SK-N-SH (cell line): ENCODE results near the gene PRM1. TPM values are rescaled to one million over a fixed set of nuclear protein-coding genes. Genes with fewer than 3 reads are reported as not detected.

Source experiments
- CTCF ChIA-PET: fragments of 300-600, 350-600 bp; formaldehyde crosslinking; extraction: SDS; loops from one replicate; lab custom pipeline; 2021; lab: Yijun Ruan, JAX
- POLR2A ChIA-PET: fragments of 350-600 bp; sonication (Branson Sonifier 250); formaldehyde crosslinking; extraction: SDS; loops from one replicate; lab custom pipeline; 2020; ENCODE audit warnings: antibody characterized with exemption, inconsistent platforms; lab: Yijun Ruan, JAX
- DNase-seq: peaks from one replicate; pipeline ENCODE4 v3.0.0; 2012
- H2AFZ ChIP-seq: fragments of 200-600 bp; sonication (generic); 2 replicates; pipeline ENCODE4 v1.8.1; 2016; ENCODE audit warnings: antibody characterized with exemption, mild to moderate bottlenecking, low read depth
- H3F3A ChIP-seq: fragments of 200-600 bp; sonication (generic); replicated peaks from 2 replicates; pipeline ENCODE3; 2016; ENCODE audit warnings: antibody characterized with exemption, mild to moderate bottlenecking; ENCODE audit not compliant: insufficient read depth
- H3K27ac ChIP-seq, 2 experiments: fragments of 200-500 bp in 1 of 2; fragments of 200-600 bp in 1 of 2; sonication (Bioruptor generic) in 1 of 2; sonication (generic), shearing (Covaris generic) in 1 of 2; 2 replicates each; pipeline versions ENCODE4 v1.5.1 to v1.6.1; 2014 to 2016; ENCODE audit warnings: low read depth in 2 of 2, inconsistent platforms in 1 of 2, low read length in 1 of 2, mild to moderate bottlenecking in 1 of 2, mixed read lengths in 1 of 2
- H3K27me3 ChIP-seq: fragments of 200-600 bp; sonication (generic), shearing (Covaris generic); 2 replicates; pipeline ENCODE4 v1.6.1; 2016; ENCODE audit warnings: mixed run types; ENCODE audit not compliant: insufficient read depth
- H3K36me3 ChIP-seq, 2 experiments: fragments of 200-500 bp in 1 of 2; fragments of 200-600 bp in 1 of 2; sonication (Bioruptor generic) in 1 of 2; sonication (generic) in 1 of 2; replicated peaks in 1 of 2; 2 replicates each; pipeline versions ENCODE3 to v1.5.1; 2014 to 2016; ENCODE audit warnings: low read length in 1 of 2, mild to moderate bottlenecking in 1 of 2; ENCODE audit not compliant: insufficient read depth in 2 of 2, control insufficient read depth in 1 of 2
- H3K4me1 ChIP-seq, 2 experiments: fragments of 200-500 bp in 1 of 2; fragments of 200-600 bp in 1 of 2; sonication (Bioruptor generic) in 1 of 2; sonication (generic), shearing (Covaris generic) in 1 of 2; 2 replicates each; pipeline versions ENCODE4 v1.5.1 to v1.6.1; 2014 to 2016; ENCODE audit warnings: low read depth in 1 of 2, low read length in 1 of 2, mixed run types in 1 of 2; ENCODE audit not compliant: insufficient read depth in 2 of 2, control insufficient read depth in 1 of 2
- H3K4me2 ChIP-seq: fragments of 200-600 bp; sonication (generic), shearing (Covaris generic); 2 replicates; pipeline ENCODE4 v1.6.1; 2017; ENCODE audit warnings: mixed run types
- H3K4me3 ChIP-seq, 2 experiments: fragments of 200-500 bp in 1 of 2; fragments of 200-600 bp in 1 of 2; sonication (Bioruptor generic) in 1 of 2; sonication (generic), shearing (Covaris generic) in 1 of 2; 2 replicates each; pipeline versions ENCODE4 v1.5.1 to v1.8.1; 2014 to 2016; ENCODE audit warnings: low read depth in 2 of 2, inconsistent platforms in 1 of 2, low read length in 1 of 2, mild to moderate bottlenecking in 1 of 2, mixed read lengths in 1 of 2, moderate library complexity in 1 of 2
- H3K79me2 ChIP-seq: fragments of 200-600 bp; sonication (generic); 2 replicates; pipeline ENCODE4 v1.8.1; 2017; ENCODE audit warnings: mild to moderate bottlenecking; ENCODE audit not compliant: insufficient read depth
- H3K9ac ChIP-seq: fragments of 200-600 bp; sonication (generic); 2 replicates; pipeline ENCODE4 v1.6.1; 2017; ENCODE audit warnings: mixed run types
- H3K9me2 ChIP-seq: fragments of 200-600 bp; sonication (generic); 2 replicates; pipeline ENCODE4 v1.6.1; 2017; ENCODE audit warnings: mixed run types
- H3K9me3 ChIP-seq: fragments of 200-600 bp; sonication (generic); 2 replicates; pipeline ENCODE4 v1.6.1; 2017; ENCODE audit warnings: mixed run types, mild to moderate bottlenecking, moderate library complexity
- H4K20me1 ChIP-seq: fragments of 200-600 bp; sonication (generic); 2 replicates; pipeline ENCODE4 v1.6.1; 2017; ENCODE audit warnings: mild to moderate bottlenecking, mixed run types; ENCODE audit not compliant: insufficient read depth
- CHD2 ChIP-seq: fragments of 150-350 bp; IDR thresholded peaks from 2 replicates; pipeline ENCODE4 v1.6.1; 2018; ENCODE audit warnings: low read length; ENCODE audit not compliant: partially characterized antibody
- CTCF ChIP-seq: fragments of 200-600 bp; sonication (generic); IDR thresholded peaks from 2 replicates; pipeline ENCODE4 v1.6.1; 2017; ENCODE audit warnings: antibody characterized with exemption, mild to moderate bottlenecking, moderate library complexity
- EP300 ChIP-seq, 2 experiments: IDR thresholded peaks; 2 replicates each; pipeline versions ENCODE4 v1.4.0 to v1.6.1; 2012; ENCODE audit warnings: borderline replicate concordance in 1 of 2, low read depth in 1 of 2, low read length in 1 of 2
- EZH2phosphoT487 ChIP-seq: fragments of 200-600 bp; sonication (generic); IDR thresholded peaks from 2 replicates; pipeline ENCODE4 v1.6.1; 2017; ENCODE audit warnings: low read depth, mixed run types, mild to moderate bottlenecking, antibody characterized with exemption, moderate library complexity, borderline replicate concordance
- FOSL2 ChIP-seq: IDR thresholded peaks from 2 replicates; pipeline ENCODE4 v1.4.0; 2012; ENCODE audit warnings: low read depth, mild to moderate bottlenecking, moderate library complexity, borderline replicate concordance
- FOXM1 ChIP-seq: IDR thresholded peaks from 2 replicates; pipeline ENCODE4 v1.4.0; 2012; ENCODE audit warnings: low read depth, mild to moderate bottlenecking
- GABPA ChIP-seq: IDR thresholded peaks from 2 replicates; pipeline ENCODE4 v1.4.0; 2012; ENCODE audit warnings: low read depth, mild to moderate bottlenecking
- GATA2 ChIP-seq: sonication (generic); formaldehyde crosslinking; IDR thresholded peaks from 2 replicates; pipeline ENCODE4 v1.5.0; 2020; ENCODE audit warnings: mild to moderate bottlenecking, missing genetic modification reagents
- IRF3 ChIP-seq: fragments of 150-350 bp; IDR thresholded peaks from 2 replicates; pipeline ENCODE4 v1.6.1; 2016; ENCODE audit warnings: mild to moderate bottlenecking, low read depth, low read length
- MEF2A ChIP-seq: IDR thresholded peaks from 2 replicates; pipeline ENCODE4 v1.4.0; 2012; ENCODE audit warnings: low read depth, borderline replicate concordance
- MXI1 ChIP-seq: IDR thresholded peaks from 2 replicates; pipeline ENCODE4 v1.6.1; 2012; ENCODE audit warnings: mild to moderate bottlenecking, low read depth, low read length, improper control_type of control experiment
- NFIC ChIP-seq: IDR thresholded peaks from 2 replicates; pipeline ENCODE4 v1.4.0; 2012; ENCODE audit warnings: borderline replicate concordance
- NRF1 ChIP-seq: IDR thresholded peaks from 2 replicates; pipeline ENCODE4 v1.6.1; 2012; ENCODE audit warnings: low read depth, mild to moderate bottlenecking, low read length
- PBX3 ChIP-seq: IDR thresholded peaks from 2 replicates; pipeline ENCODE4; 2012
- POLR2AphosphoS5 ChIP-seq: IDR thresholded peaks from 2 replicates; pipeline ENCODE4 v1.6.1; 2012; ENCODE audit warnings: low read depth, low read length
- RAD21 ChIP-seq: IDR thresholded peaks from 2 replicates; pipeline ENCODE4 v1.6.1; 2012; ENCODE audit warnings: mild to moderate bottlenecking, low read length
- RCOR1 ChIP-seq: fragments of 150-350 bp; IDR thresholded peaks from 2 replicates; pipeline ENCODE4 v1.6.1; 2017; ENCODE audit warnings: antibody characterized with exemption, low read length
- RXRA ChIP-seq: IDR thresholded peaks from 2 replicates; pipeline ENCODE4 v1.4.0; 2012; ENCODE audit warnings: low read depth, mild to moderate bottlenecking, borderline replicate concordance
- SMC3 ChIP-seq: IDR thresholded peaks from 2 replicates; pipeline ENCODE4 v1.6.1; 2012; ENCODE audit warnings: low read depth, low read length, improper control_type of control experiment
- TCF12 ChIP-seq: IDR thresholded peaks from 2 replicates; pipeline ENCODE4 v1.4.0; 2012
- TEAD4 ChIP-seq: IDR thresholded peaks from 2 replicates; pipeline ENCODE4 v1.4.0; 2012; ENCODE audit warnings: mild to moderate bottlenecking, borderline replicate concordance; ENCODE audit not compliant: insufficient read depth
- YY1 ChIP-seq: IDR thresholded peaks from 2 replicates; pipeline ENCODE4 v1.4.0; 2012; ENCODE audit warnings: low read depth, mild to moderate bottlenecking
- WGBS: methylation state at CpG from one replicate; pipeline ENCODE4 v1.1.6; 2017; ENCODE audit warnings: low lambda C conversion rate; 5-methylcytosine and 5-hydroxymethylcytosine counted together
- polyA plus RNA-seq, 3 experiments: library from polyadenylated mRNA; depleted of rRNA; stranded (reverse); fragments of >200 nt; gene quantifications; 2 replicates each; pipeline ENCODE4 v1.2.3, GENCODE V29; 2012

Gene PRM1
- polyA plus RNA-seq, 1 of the 3 experiments (the other 2 are of a cell fraction) = not detected

DNA sequence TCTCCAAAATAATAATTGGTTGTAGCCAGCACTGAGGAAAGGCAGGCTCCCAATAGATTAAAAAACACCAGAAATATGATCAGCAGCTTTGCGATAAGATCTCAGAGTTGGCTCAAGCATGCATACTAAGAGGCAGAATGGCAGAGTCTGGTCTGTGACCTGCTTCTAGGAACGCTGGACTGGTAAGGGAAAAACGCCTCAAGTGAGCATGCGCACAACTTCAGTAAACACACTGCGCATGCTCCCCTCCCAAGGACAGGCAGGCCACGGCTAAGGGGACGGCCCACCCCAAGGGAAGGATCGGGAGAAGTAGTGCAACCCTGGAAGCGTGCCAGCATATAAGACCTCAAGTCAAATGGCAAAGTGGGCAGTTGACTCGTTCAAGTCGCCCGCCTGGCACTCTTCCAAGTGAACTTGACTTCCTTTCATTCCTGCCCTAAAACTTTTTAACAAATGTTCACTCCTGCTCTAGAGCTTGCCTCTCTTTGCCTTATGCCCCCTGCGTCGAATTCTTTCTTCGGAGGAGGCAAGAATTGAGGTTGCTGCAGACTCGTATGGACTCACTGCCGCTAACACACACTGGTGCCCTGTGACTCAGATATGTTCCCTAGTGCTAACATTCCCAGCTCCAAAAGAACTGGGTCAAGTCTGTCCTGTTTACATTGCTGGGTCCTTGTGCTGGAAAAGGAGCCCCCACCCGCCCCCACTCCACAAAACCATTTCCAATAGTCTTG, 22.4 kb upstream of the PRM1 start:
- Histone ChIP-seq H3F3A (no peaks in the 10 kb centered on the region), H4K20me1 (no peaks in the 10 kb centered on the region), H2AFZ (no peak overlapping the region), H3K27ac (peak overlapping the region in 1 of 2 experiments; percentile 78; a peak in 2 of 4 replicates), H3K4me3 (no peak overlapping the region; a peak in 1 of 4 replicates), H3K9me2 (no peaks in the 10 kb centered on the region), H3K79me2 (no peaks in the 10 kb centered on the region), H3K9ac (no peak overlapping the region), H3K4me2 (peak overlapping the region; percentile 22), H3K4me1 (peaks cover 0 to 12% of the 10 kb centered on the region in 2 experiments; a peak in 1 of 4 replicates), H3K36me3 (no peaks in the 10 kb centered on the region), H3K9me3 (no peaks in the 10 kb centered on the region), H3K27me3 (no peaks in the 10 kb centered on the region)
- ChIA-PET POLR2A (no interaction called here), CTCF (interaction anchor here (1.1 to 1.4 kb wide), 3 partner anchors 48 to 339 kb away, joined by 3 read pairs; partner anchors contain the start of gene SOCS1)
- 53% methylated on average over 10 of the region's 18 CpGs for WGBS
- DNase-seq = peak; percentile 85
- TF ChIP-seq NRF1 (peak; percentile 74), CTCF (no peak), GATA2 (CRISPR knock-in tag) (peak; percentile 84), FOSL2 (no peak), RAD21 (peak; percentile 28; the same call in 1 of the 2 replicates), FOXM1 (no peak), EP300 (IDR thresholded peaks at IDR 0.05; ENCODE audit: borderline replicate concordance in 1 of 2, low read depth in 1 of 2, low read length in 1 of 2) (peak in 1 of 2 experiments; percentile 36; a peak in 2 of 4 replicates), TCF12 (peak; percentile 71), RCOR1 (peak; percentile 59; the same call in 1 of the 2 replicates), MXI1 (peak; percentile 39; the same call in 1 of the 2 replicates), MEF2A (no peak), EZH2phosphoT487 (no peak), NFIC (peak; percentile 77)

DNA sequence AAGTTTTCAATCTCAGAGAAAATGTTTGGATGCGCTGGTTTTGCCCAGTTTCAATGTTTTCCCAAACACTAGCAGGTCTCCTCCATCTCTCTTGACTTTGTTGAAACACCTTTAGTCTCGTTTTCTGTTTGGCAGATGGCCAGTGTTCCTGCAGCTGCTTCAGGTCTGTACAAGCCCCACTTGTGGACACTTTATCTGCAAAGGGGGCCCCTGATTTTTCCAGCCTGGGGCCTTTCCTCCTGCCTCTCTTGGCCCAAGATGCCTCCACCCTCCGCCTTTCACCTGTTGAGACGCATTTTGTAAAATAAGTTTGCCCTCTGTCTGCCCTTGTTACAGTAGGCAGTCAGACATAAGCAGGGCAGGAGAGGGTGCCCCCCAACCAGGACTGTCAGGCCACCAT, 21.8 kb upstream of the PRM1 start:
- 84% methylated on average over 4 of the region's 4 CpGs for WGBS
- H3K9me2 ChIP-seq = no peaks in the 10 kb centered on the region
- H3K79me2 ChIP-seq = no peaks in the 10 kb centered on the region
- DNase-seq = no peak
- ChIA-PET POLR2A (no interaction called here), CTCF (interaction anchor here (1.1 to 1.4 kb wide), 3 partner anchors 49 to 339 kb away, joined by 3 read pairs; no protein-coding TSS in a partner anchor)
- H3K36me3 ChIP-seq = no peaks in the 10 kb centered on the region
- no peaks in the 10 kb centered on the region for H3K27me3 ChIP-seq
- H3K4me2 ChIP-seq = peak overlapping the region; percentile 22
- peaks cover 0 to 13% of the 10 kb centered on the region in 2 experiments; a peak in 1 of 4 replicates for H3K4me1 ChIP-seq
- TF ChIP-seq RAD21 = no peak
- TF ChIP-seq YY1 = no peak
- no peak for TF ChIP-seq MEF2A
- no peak for TF ChIP-seq SMC3
- no peak for TF ChIP-seq RCOR1
- no peak for TF ChIP-seq GATA2 (CRISPR knock-in tag)
- TF ChIP-seq PBX3 = no peak
- no peak for TF ChIP-seq NFIC
- TF ChIP-seq TEAD4 = no peak
- no peak for TF ChIP-seq FOXM1
- no peak for TF ChIP-seq EZH2phosphoT487
- no peak for TF ChIP-seq IRF3
- no peak for TF ChIP-seq GABPA
- no peak for TF ChIP-seq FOSL2
- no peak for TF ChIP-seq RXRA
- no peak for TF ChIP-seq CHD2
- TF ChIP-seq POLR2AphosphoS5 = no peak
- no peak overlapping the region for H2AFZ ChIP-seq
- H4K20me1 ChIP-seq = no peaks in the 10 kb centered on the region
- no peak overlapping the region for H3K4me3 ChIP-seq
- peak overlapping the region in 1 of 2 experiments; percentile 78; a peak in 2 of 4 replicates for H3K27ac ChIP-seq
- H3F3A ChIP-seq = peaks cover under 1% of the 10 kb centered on the region
- H3K9ac ChIP-seq = no peak overlapping the region
- no peaks in the 10 kb centered on the region for H3K9me3 ChIP-seq
